HS-27A (cell line): ENCODE results near the gene FXYD3.

Experiments
- DNase-seq: peaks from one replicate; pipeline ENCODE4 v3.0.0-alpha.2; 2012; ENCODE audit warnings: low read depth, missing footprints

FXYD3 gene, protein sequence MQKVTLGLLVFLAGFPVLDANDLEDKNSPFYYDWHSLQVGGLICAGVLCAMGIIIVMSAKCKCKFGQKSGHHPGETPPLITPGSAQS

GRCh38 chr19:35115177-35115951 lies at the start of gene FXYD3:
TSS of gene FXYD3 (plus strand) at chr19:35115823. CDS start at chr19:35119377, 3,554 bp downstream.
- DNase-seq: no peak

DNA sequence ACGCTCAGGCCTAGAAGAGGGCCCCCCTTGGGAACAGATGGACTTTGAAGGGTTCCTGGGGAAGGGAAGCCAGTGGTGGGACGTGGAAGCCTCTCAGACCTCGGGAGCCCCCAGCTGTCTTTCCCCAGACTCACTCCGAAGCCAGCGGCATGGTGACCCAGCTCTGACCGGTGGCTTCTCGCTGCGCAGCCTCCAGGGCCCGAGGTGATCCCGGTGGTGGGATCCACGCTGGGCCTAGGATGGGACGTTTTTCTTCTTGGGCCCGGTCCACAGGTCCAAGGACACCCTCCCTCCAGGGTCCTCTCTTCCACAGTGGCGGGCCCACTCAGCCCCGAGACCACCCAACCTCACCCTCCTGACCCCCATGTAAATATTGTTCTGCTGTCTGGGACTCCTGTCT lies 49.5 kb upstream of the FXYD3 start:
- no peak for DNase-seq

DNA sequence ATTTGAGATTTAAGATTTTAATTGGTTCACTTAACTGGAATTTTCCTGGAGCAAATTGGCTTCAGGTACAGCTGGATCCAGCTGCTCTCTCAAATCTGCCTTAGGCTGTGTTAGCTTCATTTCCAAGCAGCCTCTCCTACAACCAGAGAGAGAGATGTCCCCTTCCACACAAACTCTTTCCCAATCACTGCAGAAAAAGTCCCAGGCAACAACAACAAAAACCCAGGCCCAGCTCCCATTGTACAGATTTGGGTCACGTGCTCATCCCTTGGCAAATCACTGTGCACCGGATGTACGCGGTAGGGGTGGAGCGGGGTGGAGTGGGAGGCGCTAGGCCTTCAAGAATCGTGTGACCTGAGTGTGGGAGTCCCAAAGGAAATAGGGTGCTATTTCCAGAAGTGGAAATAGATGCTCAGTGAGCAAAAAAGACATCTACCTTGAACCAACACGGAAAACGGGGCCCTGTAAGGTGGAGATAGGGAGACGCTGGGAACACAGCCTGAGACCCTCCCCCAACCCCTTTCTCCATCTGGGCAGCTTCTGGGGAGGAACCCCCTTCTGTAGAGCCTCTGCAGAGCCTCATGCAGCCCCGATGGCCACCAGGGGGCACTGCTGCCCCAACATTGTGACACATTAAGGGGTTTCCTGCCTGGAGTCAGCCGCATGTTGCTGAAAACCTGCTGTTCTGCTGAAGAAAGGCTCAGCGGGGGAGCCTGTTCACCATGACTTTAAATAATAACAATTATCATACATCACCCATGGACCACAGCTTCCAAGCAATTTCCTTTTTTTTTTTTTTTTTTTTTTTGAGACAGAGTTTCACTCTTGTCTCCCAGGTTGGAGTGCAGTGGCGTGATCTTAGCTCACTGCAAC lies 48.7 kb upstream of the FXYD3 start:
- peak; percentile 92 for DNase-seq

DNA sequence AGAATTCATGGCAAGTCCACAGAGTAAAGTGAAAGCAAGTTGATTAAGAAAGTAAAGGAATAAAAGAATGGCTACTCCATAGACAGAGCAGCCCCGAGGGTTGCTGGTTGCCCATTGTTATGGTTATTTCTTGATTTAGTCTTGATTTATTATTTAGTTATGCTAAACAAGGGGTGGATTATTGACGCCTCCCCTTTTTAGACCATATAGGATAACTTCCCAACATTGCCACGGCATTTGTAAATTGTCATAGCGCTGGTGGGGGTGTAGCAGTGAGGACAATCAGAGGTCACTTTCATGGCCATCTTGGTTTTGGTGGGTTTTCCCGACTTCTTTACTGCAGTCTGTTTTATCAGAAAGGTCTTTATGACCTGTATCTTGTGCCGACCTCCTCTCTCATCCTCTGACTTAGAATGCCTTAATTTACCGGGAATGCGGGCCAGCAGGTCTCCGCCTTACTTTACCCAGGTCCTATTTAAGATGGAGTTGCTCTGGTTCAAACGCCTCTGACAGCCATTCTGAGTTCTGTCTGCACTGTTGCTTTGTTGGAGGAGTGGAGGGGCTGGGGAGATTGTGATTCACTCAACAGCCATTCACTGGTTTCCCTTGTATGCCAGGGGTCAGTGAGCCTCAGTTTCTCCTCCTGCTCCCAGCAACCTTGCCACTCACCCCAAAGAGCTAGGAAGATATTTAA lies 46.5 kb upstream of the FXYD3 start:
- DNase-seq: no peak

DNA sequence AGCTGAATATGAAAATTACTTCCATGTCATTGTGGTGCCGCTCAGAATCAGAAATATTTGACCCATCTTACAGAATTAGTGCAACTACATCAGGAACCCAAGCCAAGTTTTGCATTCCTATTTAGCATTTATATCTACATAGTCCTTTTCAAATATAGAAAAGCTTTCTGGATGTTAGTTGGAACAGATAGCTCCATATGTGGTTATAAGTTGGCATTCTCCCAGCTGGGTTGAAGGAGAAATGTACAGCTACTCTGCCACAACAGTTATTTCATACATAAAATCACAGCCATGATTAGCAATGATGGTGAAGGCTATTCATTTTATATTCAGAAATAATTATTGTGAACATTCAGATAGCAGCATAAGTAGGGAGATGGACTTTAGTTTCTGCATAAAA lies 45.9 kb upstream of the FXYD3 start:
- DNase-seq: no peak

GRCh38 chr19:35070471-35070870 lies 45.2 kb upstream of the FXYD3 start:
- no peak for DNase-seq

DNA sequence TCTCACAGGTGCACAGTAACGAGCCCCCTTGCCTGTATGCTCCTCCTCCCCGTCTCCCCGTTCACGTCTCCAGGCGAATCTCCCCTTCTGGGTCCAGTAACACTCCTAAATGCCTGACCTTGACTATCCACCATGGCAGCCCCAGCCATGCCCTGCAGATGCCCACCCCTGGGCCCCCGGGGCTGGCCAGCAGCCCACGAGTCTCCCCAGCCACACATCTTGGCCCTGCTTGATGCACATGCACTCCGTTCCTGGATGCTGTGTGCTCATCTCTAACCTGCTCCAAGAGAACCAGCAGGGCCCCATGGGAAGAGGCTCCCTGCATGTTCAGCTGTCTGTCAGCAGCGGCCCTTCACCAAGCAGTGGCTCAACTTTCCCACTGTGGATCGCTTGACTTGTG lies 42.1 kb upstream of the FXYD3 start:
- DNase-seq: no peak

GRCh38 chr19:35073941-35074340 lies 41.7 kb upstream of the FXYD3 start:
- no peak for DNase-seq

- no peak for DNase-seq
Measured at GRCh38 chr19:35074426-35075201, 41.0 kb upstream of the FXYD3 start.

DNA sequence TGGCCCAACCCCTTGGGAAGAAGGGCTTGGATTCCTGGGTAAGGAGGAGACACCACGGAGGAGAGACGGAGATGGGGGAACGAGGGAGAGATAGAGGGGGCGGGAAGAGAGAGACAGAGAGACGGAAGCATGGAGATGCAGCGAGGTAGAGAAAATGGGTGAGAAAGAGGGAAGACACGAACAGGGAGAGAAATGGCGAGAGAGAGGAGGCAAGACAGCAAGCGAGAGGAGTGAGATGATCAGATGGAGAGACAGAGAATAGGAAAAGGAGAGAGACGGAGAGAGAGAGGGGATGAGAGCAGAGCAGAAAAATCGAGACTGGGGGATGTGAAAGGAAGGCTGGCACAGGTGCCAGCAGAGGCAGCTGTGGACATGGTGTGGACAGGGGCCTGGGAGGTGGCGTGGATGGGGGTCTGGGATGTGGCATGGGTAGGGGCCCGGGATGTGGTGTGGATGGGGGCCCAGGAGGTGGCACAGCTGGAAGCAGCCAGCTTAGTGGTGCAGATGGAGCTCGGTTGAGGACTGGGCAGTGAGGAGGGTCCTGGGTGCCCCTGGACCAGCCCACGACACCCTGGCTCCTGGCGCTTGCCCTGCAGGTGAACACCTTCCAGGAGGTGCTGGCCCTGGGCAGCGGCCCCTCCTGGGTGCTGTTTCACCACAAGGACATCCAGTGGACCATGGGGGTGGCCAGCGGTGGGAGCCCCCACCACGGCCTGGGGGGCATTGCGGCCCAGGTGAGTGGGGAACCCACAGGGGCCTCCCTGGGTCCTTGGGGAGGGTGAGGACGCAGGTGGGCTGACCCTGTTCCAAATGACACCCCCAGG lies 40.2 kb upstream of the FXYD3 start:
- no peak for DNase-seq

DNA sequence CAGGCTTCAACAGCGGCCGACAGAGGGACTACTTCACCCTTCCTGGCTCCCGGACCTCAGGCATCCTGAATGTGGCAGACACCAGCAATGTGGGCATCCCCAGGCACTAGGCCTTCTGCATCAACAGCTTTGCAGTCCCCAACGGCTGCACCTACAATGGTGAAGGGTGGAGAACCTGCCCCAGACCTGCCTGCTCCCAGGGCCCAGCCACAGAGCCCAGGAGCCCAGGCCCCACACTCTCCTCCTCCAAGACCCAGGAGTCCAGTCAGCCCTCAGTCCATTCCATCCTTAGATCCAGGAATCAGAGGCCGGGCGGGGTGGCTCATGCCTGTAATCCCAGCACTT lies 39.6 kb upstream of the FXYD3 start:
- no peak for DNase-seq

DNA sequence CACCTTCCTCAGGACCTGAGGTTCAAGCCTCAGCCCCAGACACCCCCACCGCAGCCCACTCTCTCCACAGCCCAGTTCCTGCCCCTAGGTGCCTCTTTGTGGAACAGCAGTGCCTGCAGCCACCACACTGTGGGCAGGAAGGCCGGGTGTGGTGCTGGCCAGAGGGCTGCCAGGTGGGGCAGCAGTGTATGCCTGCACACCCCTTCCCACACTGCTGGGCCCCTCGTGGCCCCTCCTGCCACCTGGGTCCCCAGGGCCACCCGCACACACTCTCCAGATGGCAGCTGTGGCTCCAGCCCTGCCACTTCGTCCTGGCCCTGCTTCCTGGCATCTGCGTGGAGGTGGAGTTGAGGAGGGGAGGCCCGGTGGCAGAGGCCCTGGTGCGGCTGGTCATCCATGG lies 39.0 kb upstream of the FXYD3 start:
- no peak for DNase-seq

DNA sequence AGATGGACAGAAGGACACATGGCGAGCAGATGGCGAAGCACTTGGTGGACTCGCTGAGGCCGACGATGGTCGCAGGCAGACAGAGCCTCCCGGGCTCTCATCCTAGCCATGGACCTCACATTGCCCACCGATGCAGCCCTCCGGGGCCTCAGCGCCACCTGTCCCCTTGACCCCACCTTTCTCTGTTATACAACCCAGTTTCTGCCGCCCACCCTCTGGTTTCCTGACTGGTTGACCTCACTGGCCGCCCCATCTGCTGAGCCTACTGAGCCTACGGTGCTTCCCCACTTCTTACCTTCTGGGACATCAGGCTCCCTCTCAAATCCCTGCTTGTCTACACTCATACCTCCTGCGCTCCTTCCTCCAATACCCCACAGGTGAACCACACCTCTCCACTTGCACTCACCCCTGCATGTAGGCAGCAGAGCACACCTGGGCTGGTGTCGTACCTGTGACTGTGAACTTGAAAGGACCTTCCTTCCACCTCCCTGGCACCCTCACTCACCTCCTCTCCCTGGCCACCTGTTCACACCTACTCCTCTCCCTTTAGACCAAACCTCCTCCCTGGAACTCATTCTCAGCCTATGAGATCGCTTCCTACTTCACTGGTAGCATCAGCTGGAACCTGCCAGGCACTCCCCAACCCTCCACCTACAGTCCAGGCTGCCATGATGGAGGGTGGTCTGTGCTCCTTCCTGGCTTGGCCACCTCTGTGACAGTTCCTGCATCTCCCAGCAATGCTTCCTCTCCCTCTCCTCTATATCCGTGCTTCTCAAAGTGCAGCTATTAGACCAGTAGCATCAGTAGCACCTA lies 38.0 kb upstream of the FXYD3 start:
- no peak for DNase-seq

DNA sequence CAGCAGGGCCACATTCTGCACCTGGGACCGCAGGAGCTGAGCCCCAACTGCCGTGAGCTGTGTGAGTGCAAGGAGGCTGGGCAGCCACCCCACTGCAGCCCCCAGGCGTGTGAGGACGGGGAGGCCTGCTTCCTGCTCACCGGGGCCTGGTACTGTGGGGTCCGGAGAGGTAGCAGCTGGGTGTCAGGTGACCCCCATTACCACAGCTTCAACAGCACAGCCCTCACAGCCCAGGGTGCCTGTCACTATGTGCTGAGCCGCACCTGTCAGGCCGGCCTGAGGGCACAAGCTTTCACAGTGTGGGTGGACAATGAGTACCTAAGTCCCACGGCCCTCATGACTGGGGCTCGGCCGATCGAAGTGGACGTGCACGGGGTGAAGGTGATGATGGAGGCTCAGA lies 35.8 kb upstream of the FXYD3 start:
- no peak for DNase-seq

- DNase-seq: no peak
Measured at GRCh38 chr19:35080613-35081170, 34.9 kb upstream of the FXYD3 start.

GRCh38 chr19:35081201-35081600 lies 34.4 kb upstream of the FXYD3 start:
- DNase-seq: no peak

DNA sequence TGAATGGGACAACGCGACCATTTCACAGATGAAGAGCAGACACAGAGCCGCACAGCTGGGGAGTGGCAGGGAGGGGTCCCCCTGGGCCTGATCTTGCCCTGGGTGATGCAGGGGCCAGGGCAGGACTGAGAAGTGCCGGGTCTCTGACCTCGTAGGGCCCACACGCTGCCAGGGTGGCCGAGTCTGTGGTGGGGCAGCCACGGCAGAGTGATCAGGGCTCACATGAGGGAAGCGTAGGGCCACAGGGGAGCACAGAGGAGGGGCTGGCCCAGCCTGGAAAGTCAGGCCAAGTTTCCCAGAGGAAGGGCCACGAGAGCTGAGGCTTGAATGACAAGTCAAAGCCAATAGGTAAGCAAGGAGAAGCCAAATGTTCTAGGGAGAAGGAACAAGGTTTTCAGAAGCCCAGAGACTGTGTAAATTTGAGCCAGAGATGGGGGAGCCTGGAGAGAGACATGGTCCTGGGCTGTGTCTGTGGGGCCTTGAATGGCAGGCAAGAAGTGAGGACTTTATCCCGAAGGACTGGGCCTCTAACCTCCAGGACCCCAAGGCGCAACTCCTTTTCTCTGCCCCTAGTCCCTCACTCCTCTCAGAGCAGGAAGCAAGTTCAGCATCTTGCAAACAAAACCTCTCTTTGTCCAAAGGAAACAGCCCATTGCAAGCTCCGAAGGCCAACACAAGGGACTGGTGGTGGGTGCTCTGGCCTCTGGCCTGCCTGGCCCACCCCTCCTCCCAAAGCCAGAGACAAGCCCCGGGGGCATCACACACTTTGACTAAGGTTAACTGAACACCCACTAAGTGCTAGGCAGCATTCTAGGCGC lies 31.7 kb upstream of the FXYD3 start:
- no peak for DNase-seq

GRCh38 chr19:35084509-35084762 lies 31.2 kb upstream of the FXYD3 start:
- no peak for DNase-seq

GRCh38 chr19:35085947-35086346 lies 29.7 kb upstream of the FXYD3 start:
- no peak for DNase-seq
